ENCODE measurements around the gene STRA8. TPM values are rescaled to one million over a fixed set of nuclear protein-coding genes. Genes with fewer than 3 reads are reported as not detected.
"Not testable (repeated sequence)": the region's sequence is repeated elsewhere in the genome, so short reads cannot be mapped to it uniquely, and the experiment has no call there.

The STRA8 gene
- total RNA-seq, 2 donors from 2014 or later: not detected

DNA sequence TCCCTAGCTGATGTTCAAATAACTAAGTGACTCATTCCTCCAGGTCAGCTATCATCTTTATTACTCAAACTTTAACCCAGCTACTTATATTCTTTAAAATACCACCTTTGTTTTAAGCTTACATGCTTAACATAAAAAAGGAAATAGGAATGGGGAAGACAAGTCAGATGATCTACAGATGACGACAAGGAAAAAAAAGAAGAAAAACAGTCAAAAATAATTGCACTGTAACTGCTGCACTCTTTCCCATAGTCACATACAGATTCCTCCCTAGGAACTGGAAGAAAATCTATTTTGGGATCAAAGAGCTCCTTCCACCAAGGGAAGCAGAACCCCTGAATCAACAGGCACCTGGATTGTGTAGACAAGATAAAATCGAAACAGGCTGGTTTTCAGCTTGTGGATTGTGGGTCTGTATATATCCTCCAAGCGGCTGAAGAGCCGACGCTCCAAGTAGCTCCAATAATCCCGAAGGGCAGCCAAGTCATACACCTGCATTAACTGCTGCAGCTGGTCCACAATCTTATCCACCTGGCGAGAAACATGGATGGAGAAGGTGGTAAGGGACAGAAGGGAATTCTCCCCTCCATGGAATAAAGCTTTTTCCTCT, 24.3 kb upstream of the STRA8 start:
- Histone ChIP-seq H3K27ac (no peak overlapping the region), H3K4me3 (peak overlapping the region; percentile 15), H3K27me3 (replicated peaks; ENCODE audit: insufficient read depth) (no peaks in the 10 kb centered on the region), H3K36me3 (peaks cover 8% of the 10 kb centered on the region), H3K9me3 (no peaks in the 10 kb centered on the region), H3K4me1 (ENCODE audit: control insufficient read depth in 1 of 2, low read depth in 2 of 2) (peaks cover 12 to 47% of the 10 kb centered on the region in 2 donors)
- TF ChIP-seq, protein P1, sequence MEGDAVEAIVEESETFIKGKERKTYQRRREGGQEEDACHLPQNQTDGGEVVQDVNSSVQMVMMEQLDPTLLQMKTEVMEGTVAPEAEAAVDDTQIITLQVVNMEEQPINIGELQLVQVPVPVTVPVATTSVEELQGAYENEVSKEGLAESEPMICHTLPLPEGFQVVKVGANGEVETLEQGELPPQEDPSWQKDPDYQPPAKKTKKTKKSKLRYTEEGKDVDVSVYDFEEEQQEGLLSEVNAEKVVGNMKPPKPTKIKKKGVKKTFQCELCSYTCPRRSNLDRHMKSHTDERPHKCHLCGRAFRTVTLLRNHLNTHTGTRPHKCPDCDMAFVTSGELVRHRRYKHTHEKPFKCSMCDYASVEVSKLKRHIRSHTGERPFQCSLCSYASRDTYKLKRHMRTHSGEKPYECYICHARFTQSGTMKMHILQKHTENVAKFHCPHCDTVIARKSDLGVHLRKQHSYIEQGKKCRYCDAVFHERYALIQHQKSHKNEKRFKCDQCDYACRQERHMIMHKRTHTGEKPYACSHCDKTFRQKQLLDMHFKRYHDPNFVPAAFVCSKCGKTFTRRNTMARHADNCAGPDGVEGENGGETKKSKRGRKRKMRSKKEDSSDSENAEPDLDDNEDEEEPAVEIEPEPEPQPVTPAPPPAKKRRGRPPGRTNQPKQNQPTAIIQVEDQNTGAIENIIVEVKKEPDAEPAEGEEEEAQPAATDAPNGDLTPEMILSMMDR (IDR thresholded peaks at IDR 0.05): no peak
- no peak for ATAC-seq (ENCODE audit: insufficient number of reproducible peaks, low FRiP score, low read depth)
- DNase-seq (ENCODE audit: low spot score): no peak

DNA sequence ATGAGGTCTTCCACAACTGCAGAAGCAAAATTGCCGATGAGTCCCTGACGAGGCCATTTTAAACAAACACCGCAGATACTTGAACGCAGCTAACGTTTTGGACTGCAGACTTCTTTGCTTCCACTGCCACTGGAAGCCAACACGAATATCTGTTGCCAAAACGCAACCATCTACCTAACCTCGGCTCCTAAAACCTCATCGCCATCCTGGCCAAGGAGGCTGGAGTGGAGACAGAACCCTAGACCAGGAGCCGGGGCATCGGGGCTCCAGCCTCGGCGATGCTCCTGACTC, 22.8 kb upstream of the STRA8 start:
- Histone ChIP-seq H3K4me1 (ENCODE audit: control insufficient read depth in 1 of 2, low read depth in 2 of 2) (peaks cover 12 to 43% of the 10 kb centered on the region in 2 donors), H3K9me3 (no peaks in the 10 kb centered on the region), H3K27me3 (replicated peaks; ENCODE audit: insufficient read depth) (no peaks in the 10 kb centered on the region), H3K27ac (peak overlapping the region; percentile 94 to 96), H3K36me3 (peaks cover 2% of the 10 kb centered on the region), H3K4me3 (peak overlapping the region; percentile 89)
- TF ChIP-seq, protein P1 (IDR thresholded peaks at IDR 0.05): no peak
- DNase-seq (ENCODE audit: low spot score): no peak
- no peak for ATAC-seq (ENCODE audit: insufficient number of reproducible peaks, low FRiP score, low read depth)

DNA sequence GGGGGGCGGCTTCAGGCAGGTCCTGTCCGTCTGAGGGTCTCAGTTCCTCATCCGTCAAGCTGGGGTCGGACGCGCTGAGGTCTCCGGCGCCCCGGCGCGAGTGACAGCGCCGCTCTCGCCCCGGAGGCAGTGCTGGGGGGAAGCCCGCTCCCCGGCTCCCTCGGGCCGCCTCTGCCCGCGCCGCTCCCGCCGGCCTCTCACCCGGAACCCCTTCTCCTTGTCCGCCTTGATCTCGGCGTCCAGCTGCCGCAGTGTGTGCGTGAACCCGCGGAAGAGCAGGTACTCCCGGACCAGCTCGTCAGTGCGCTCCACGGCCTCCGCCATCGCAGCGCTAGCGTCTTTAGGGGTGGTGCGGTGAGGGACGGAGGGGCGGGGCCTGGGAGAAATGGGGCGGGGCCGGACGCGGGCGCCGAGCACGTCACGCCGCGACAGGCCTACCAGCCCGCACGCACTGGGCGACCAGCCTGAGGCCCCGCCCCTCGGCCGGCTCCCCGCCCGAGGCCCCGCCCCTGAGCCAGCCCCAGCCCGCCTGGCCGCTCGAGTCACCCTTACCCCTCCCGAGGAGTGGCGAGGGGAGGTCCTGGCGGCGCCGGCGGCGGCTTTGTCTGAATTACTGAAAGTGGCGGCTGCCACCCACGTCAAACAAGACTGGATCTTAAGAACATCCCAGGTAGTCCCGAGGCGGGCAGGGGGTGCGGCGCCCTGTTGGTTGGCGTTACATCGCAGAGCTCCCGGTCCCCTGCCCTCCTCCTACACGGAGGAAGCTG, 22.3 kb upstream of the STRA8 start, which contains the start of gene WDR91:
WDR91 (minus strand) TSS at position 348 of the 767 bp plus-strand sequence; CDS start at position 324, 24 bp downstream.
- peak within 1 kb of the TSS; percentile 89 for H3K4me3 ChIP-seq
- DNase-seq (ENCODE audit: low spot score): peak; percentile 78
- TF ChIP-seq, protein P1 (IDR thresholded peaks at IDR 0.05): peak; percentile 18

DNA sequence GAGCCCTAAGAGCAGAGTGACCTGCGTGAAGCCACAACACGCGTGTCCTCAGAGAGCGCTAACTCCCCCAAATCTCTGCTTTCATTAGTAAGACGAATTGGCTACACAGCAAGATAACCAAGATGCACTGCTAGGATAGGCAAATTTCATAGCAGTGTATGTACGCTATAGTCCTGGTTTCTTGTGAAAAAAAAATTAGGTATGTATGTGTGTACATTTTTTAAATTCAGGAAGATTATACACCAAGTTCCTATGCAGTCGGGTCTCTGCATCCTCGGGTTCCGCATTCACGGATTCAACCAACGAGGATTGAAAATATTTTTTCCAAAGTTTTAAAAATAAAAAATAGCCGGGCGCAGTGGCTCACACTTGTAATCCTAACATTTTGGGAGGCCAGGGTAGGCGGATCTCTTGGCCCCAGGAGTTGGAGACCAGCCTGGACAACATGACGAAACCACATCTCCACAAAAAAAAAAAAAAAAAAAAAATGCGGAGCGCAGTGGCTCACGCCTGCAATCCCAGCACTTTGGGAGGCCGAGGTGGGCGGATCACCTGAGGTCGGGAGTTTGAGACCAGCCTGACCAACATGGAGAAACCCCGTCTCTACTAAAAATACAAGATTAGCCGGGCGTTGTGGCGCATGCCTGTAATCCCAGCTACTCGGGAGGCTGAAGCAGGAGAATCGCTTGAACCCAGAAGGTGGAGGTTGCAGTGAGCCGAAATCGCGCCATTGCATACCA, 21.5 kb upstream of the STRA8 start:
- H3K9me3 ChIP-seq; DNase-seq (ENCODE audit: low spot score); H3K27me3 ChIP-seq (replicated peaks; ENCODE audit: insufficient read depth); H3K36me3 ChIP-seq: not testable (repeated sequence)
- Histone ChIP-seq H3K4me3 (peak overlapping the region; percentile 89), H3K27ac (peak overlapping the region; percentile 89 to 94), H3K4me1 (ENCODE audit: control insufficient read depth in 1 of 2, low read depth in 2 of 2) (peaks cover 12 to 39% of the 10 kb centered on the region in 2 donors)
- ATAC-seq (ENCODE audit: insufficient number of reproducible peaks, low FRiP score, low read depth): peak; percentile 16

More for the DNA sequence above, 22.3 kb upstream of the STRA8 start, which contains the start of gene WDR91:
- Histone ChIP-seq H3K27ac (peak within 1 kb of the TSS; percentile 94 to 96), H3K9me3 (no peaks in the 10 kb centered on the region), H3K4me1 (ENCODE audit: control insufficient read depth in 1 of 2, low read depth in 2 of 2) (peaks cover 12 to 43% of the 10 kb centered on the region in 2 donors), H3K36me3 (no peaks in the 10 kb centered on the region), H3K27me3 (replicated peaks; ENCODE audit: insufficient read depth) (no peaks in the 10 kb centered on the region)
- ATAC-seq (ENCODE audit: insufficient number of reproducible peaks, low FRiP score, low read depth): peak; percentile 85

DNA sequence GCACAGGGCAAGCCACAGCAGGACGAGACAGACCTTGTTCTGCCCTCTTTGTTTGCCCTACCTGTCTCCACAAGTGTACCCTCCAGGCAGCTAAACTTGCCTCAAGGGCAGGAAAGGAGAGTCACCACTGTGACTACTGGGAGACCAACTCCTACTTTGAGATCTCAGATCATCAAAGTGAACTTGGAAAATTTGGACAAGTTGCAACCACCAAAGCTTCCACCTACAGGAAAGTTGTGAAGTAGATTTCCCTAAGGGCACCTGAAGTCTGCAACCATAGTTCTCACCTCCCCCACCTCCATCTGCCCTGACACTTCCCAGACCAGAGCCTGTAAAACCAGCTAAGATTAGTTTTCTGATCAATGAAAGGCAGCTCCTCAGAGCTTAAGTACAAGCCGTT, 19.8 kb upstream of the STRA8 start:
- Histone ChIP-seq H3K9me3 (no peaks in the 10 kb centered on the region), H3K27me3 (replicated peaks; ENCODE audit: insufficient read depth) (no peaks in the 10 kb centered on the region), H3K4me3 (no peak overlapping the region), H3K27ac (no peak overlapping the region), H3K36me3 (no peaks in the 10 kb centered on the region), H3K4me1 (ENCODE audit: control insufficient read depth in 1 of 2, low read depth in 2 of 2) (peaks cover 0 to 24% of the 10 kb centered on the region in 2 donors)
- TF ChIP-seq, protein P1 (IDR thresholded peaks at IDR 0.05): no peak
- no peak for DNase-seq (ENCODE audit: low spot score)
- ATAC-seq (ENCODE audit: insufficient number of reproducible peaks, low FRiP score, low read depth): no peak

All from thoracic aorta (tissue), 2 donors.